KMS-11 (cell line): ENCODE measurements around the gene MAPKBP1.
A peak's percentile ranks its signal among the peaks of the same experiment; 100 is the strongest.

ENCODE experiments used
- H2AFZ ChIP-seq: fragments of 200-600 bp; sonication (generic); 2 replicates; pipeline ENCODE4 v1.6.1; 2016; ENCODE audit warnings: antibody characterized with exemption, mixed run types, low read depth
- H3K27ac ChIP-seq: fragments of 200-600 bp; sonication (generic); 2 replicates; pipeline ENCODE4 v1.6.1; 2016; ENCODE audit warnings: mild to moderate bottlenecking, mixed run types
- H3K27me3 ChIP-seq: fragments of 200-600 bp; sonication (generic); 2 replicates; pipeline ENCODE4 v1.6.1; 2017; ENCODE audit warnings: mild to moderate bottlenecking, low read depth, mixed run types, moderate library complexity; ENCODE audit not compliant: insufficient read depth
- H3K36me3 ChIP-seq: fragments of 200-600 bp; sonication (generic); 2 replicates; pipeline ENCODE4 v1.6.1; 2017; ENCODE audit warnings: mild to moderate bottlenecking, mixed run types; ENCODE audit not compliant: insufficient read depth
- H3K4me1 ChIP-seq: fragments of 200-600 bp; sonication (generic); 2 replicates; pipeline ENCODE4 v1.6.1; 2016; ENCODE audit warnings: mild to moderate bottlenecking, low read depth, mixed run types; ENCODE audit not compliant: poor library complexity, severe bottlenecking
- H3K4me2 ChIP-seq: fragments of 200-600 bp; sonication (generic); 2 replicates; pipeline ENCODE4 v1.7.0; 2016; ENCODE audit warnings: mild to moderate bottlenecking, mixed run types
- H3K4me3 ChIP-seq: fragments of 200-600 bp; sonication (generic); IDR thresholded peaks from 2 replicates; pipeline ENCODE4 v1.6.1; 2017; ENCODE audit warnings: low read depth, low read length, mixed read lengths; ENCODE audit not compliant: insufficient read depth
- H3K79me2 ChIP-seq: fragments of 200-600 bp; sonication (generic); 2 replicates; pipeline ENCODE4 v1.6.1; 2016; ENCODE audit warnings: low read depth, mixed run types; ENCODE audit not compliant: insufficient read depth
- H3K9ac ChIP-seq: fragments of 200-600 bp; sonication (generic); 2 replicates; pipeline ENCODE4 v1.6.1; 2016; ENCODE audit warnings: mild to moderate bottlenecking, mixed run types
- H4K20me1 ChIP-seq: fragments of 200-600 bp; sonication (generic); 2 replicates; pipeline ENCODE4 v1.6.1; 2016; ENCODE audit warnings: mild to moderate bottlenecking, mixed run types; ENCODE audit not compliant: insufficient read depth
- TF ChIP-seq, protein P1 (sequence below): fragments of 200-600 bp; sonication (generic); conservative IDR thresholded peaks from 2 replicates; pipeline ENCODE4 v1.6.1; 2017; ENCODE audit warnings: low read depth, mild to moderate bottlenecking, antibody characterized with exemption, low read length, moderate library complexity, mixed read lengths

Gene MAPKBP1

GRCh38 chr15:41794081-41794480 lies 19.8 kb downstream of the MAPKBP1 start:
- no peaks in the 10 kb centered on the region for H3K79me2 ChIP-seq
- peaks cover 43% of the 10 kb centered on the region for H3K4me1 ChIP-seq
- no peak overlapping the region for H3K4me2 ChIP-seq

DNA sequence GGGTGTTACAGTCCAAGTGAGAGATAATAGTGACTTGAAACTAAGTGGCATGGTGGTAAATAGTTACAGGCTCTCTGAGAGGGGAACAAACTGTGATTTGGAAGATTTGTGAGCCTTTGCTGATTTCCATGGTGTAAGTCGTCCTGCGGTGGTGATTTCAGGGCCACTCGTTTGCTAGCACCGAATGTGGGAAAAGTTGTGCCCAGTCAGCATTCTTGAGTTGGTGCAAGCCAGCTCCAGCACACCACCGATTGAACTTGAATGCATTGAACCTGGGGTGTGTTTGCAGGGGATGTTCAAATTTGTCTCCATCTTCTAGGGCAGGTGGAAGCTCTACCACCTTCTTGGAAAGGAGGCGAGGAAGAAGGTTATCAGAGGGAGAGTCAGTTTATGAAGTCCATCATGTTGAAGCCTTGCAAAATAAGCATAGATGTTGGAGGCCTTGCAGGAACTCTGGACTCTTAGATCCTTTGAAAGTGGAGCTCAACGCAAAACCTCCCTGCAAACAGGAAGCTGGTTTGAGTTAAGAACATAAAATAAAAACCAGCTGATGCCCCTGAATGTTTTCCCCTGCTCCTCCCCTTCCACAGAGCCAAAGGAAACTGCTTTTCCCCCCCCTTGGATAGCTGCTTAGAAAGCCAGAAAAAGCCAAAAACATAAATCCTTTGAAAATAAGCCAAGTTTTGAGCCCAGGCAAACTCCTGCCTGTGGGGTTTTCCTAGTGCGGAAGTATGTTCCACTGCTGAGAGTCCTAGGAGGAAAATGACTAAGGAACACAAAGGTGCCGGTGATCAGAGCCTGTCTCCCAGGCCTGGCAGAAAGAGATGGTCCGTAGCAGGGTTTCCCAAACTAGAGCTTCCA lies 21.9 kb downstream of the MAPKBP1 start:
- Histone ChIP-seq H3K4me2 (peak overlapping the region; percentile 6; the same call in 1 of the 2 replicates), H2AFZ (no peak overlapping the region), H3K9ac (no peak overlapping the region), H3K4me3 (no peak overlapping the region), H3K4me1 (peaks cover 42% of the 10 kb centered on the region), H3K36me3 (no peaks in the 10 kb centered on the region), H3K27me3 (no peaks in the 10 kb centered on the region), H4K20me1 (no peaks in the 10 kb centered on the region), H3K27ac (no peak overlapping the region; the same call in 1 of the 2 replicates), H3K79me2 (no peaks in the 10 kb centered on the region)
- TF ChIP-seq, protein P1, sequence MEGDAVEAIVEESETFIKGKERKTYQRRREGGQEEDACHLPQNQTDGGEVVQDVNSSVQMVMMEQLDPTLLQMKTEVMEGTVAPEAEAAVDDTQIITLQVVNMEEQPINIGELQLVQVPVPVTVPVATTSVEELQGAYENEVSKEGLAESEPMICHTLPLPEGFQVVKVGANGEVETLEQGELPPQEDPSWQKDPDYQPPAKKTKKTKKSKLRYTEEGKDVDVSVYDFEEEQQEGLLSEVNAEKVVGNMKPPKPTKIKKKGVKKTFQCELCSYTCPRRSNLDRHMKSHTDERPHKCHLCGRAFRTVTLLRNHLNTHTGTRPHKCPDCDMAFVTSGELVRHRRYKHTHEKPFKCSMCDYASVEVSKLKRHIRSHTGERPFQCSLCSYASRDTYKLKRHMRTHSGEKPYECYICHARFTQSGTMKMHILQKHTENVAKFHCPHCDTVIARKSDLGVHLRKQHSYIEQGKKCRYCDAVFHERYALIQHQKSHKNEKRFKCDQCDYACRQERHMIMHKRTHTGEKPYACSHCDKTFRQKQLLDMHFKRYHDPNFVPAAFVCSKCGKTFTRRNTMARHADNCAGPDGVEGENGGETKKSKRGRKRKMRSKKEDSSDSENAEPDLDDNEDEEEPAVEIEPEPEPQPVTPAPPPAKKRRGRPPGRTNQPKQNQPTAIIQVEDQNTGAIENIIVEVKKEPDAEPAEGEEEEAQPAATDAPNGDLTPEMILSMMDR: no peak

More at GRCh38 chr15:41794081-41794480, 19.8 kb downstream of the MAPKBP1 start:
- TF ChIP-seq, protein P1: no peak
- H2AFZ ChIP-seq: no peak overlapping the region
- H4K20me1 ChIP-seq: no peaks in the 10 kb centered on the region
- H3K27me3 ChIP-seq: no peaks in the 10 kb centered on the region
- H3K36me3 ChIP-seq: no peaks in the 10 kb centered on the region
- H3K4me3 ChIP-seq: no peak overlapping the region
- H3K27ac ChIP-seq: no peak overlapping the region
- no peak overlapping the region for H3K9ac ChIP-seq

DNA sequence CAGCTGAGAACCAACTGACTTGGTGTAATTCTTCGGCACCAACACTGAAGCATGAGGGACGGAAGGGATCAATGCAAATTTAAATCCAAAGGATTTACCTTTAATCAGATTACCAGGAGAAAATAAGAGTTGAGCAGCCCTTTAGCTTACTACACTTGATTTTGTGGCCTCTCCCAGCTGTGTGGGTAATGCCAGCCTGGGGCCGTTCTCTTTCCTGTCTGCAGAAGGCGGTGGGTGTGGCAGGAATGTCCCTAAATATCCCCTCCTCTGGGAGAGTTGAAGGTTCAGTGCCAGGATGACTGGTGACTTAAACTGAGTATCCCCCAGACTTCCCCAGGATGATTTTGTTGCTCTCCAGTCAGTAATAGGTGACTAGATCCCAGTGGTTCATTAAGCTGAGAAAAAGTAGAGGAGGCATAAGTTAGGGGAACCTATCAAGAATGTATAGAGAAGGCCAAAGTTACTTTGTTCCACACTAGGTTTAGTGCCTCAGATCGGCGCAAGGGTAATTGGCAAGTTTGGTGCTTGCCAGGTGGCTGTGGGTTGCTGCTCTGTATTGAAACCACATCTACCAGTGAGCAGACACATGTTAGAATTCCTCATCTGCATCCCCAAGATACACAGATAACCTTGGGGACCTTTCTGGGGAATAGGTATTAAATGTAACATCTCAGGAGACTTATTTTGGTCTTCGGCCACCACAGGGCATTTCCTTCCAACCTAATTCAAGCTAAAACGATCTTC lies 23.1 kb downstream of the MAPKBP1 start:
- no peaks in the 10 kb centered on the region for H3K36me3 ChIP-seq
- H2AFZ ChIP-seq: no peak overlapping the region
- H3K27me3 ChIP-seq: no peaks in the 10 kb centered on the region
- H3K4me3 ChIP-seq: no peak overlapping the region
- H3K27ac ChIP-seq: peak overlapping the region; percentile 35; the same call in 1 of the 2 replicates
- peaks cover 35% of the 10 kb centered on the region for H3K4me1 ChIP-seq
- TF ChIP-seq, protein P1: no peak
- H3K4me2 ChIP-seq: peak overlapping the region; percentile 4; the same call in 1 of the 2 replicates
- H3K79me2 ChIP-seq: no peaks in the 10 kb centered on the region
- no peaks in the 10 kb centered on the region for H4K20me1 ChIP-seq
- H3K9ac ChIP-seq: no peak overlapping the region

- Histone ChIP-seq H3K27me3 (no peaks in the 10 kb centered on the region), H4K20me1 (no peaks in the 10 kb centered on the region), H3K9ac (no peak overlapping the region; the same call in 1 of the 2 replicates), H3K36me3 (no peaks in the 10 kb centered on the region), H3K4me3 (no peak overlapping the region), H3K27ac (peak overlapping the region; percentile 49), H3K79me2 (no peaks in the 10 kb centered on the region), H3K4me1 (peaks cover 35% of the 10 kb centered on the region), H2AFZ (no peak overlapping the region), H3K4me2 (peak overlapping the region; percentile 11; the same call in 1 of the 2 replicates)
- TF ChIP-seq, protein P1: no peak
These were observed 24.6 kb downstream of the MAPKBP1 start for GRCh38 chr15:41798607-41799487.
